H1 (cell line): ENCODE data around the gene RNF32. TPM values are rescaled to one million over a fixed set of nuclear protein-coding genes. Genes with fewer than 3 reads are reported as not detected.

ENCODE experiments used
- CTCF ChIA-PET: fragments of 300-600 bp; sonication (Branson Sonifier 250); formaldehyde crosslinking; loops from one replicate; lab custom pipeline; 2021; ENCODE audit not compliant: partially characterized antibody; lab: Charles Lee
- POLR2A ChIA-PET: fragments of 300-600 bp; sonication (Branson Sonifier 250); formaldehyde crosslinking; loops from one replicate; lab custom pipeline; 2021; ENCODE audit warnings: inconsistent platforms; ENCODE audit not compliant: partially characterized antibody; lab: Charles Lee
- DNase-seq, 2 experiments: peaks; one replicate each; pipeline versions ENCODE4 v3.0.0 to v3.0.0-alpha.2; 2010 to 2022; ENCODE audit warnings: low spot score in 2 of 2, low read depth in 1 of 2, mixed read lengths in 1 of 2
- FAIRE-seq: peaks from 2 replicates; lab custom pipeline; 2011; peaks lifted over from hg19 to GRCh38; lab: Jason Lieb, UNC
- H2AFZ ChIP-seq: 2 replicates; pipeline ENCODE4 v1.8.1; 2012; ENCODE audit warnings: low read length, inconsistent platforms
- H2AK5ac ChIP-seq: 2 replicates; pipeline ENCODE4 v1.6.1; 2013; ENCODE audit warnings: low read depth, low read length
- H2BK120ac ChIP-seq: replicated peaks from 2 replicates; pipeline ENCODE3; 2013; ENCODE audit warnings: low read depth, low read length, inconsistent platforms
- H2BK12ac ChIP-seq: 2 replicates; pipeline ENCODE4 v1.6.1; 2013; ENCODE audit warnings: low read depth, low read length
- H2BK15ac ChIP-seq: 2 replicates; pipeline ENCODE4 v1.6.1; 2013; ENCODE audit warnings: low read length
- H2BK20ac ChIP-seq: 2 replicates; pipeline ENCODE4 v1.6.1; 2013; ENCODE audit warnings: low read length
- H2BK5ac ChIP-seq: 2 replicates; pipeline ENCODE4 v1.6.1; 2013; ENCODE audit warnings: low read depth, low read length
- H3K14ac ChIP-seq: 2 replicates; pipeline ENCODE4 v1.6.1; 2013; ENCODE audit warnings: inconsistent platforms; ENCODE audit not compliant: insufficient read length
- H3K18ac ChIP-seq: 2 replicates; pipeline ENCODE4 v1.6.1; 2013; ENCODE audit warnings: low read length; ENCODE audit errors: extremely low read depth
- H3K23ac ChIP-seq: 2 replicates; pipeline ENCODE4 v1.6.1; 2013; ENCODE audit warnings: inconsistent platforms; ENCODE audit not compliant: insufficient read length
- H3K23me2 ChIP-seq: 2 replicates; pipeline ENCODE4 v1.6.1; 2013; ENCODE audit warnings: low read depth, low read length
- H3K27ac ChIP-seq: 2 replicates; pipeline ENCODE4 v1.6.1; 2011; ENCODE audit warnings: low read depth, low read length, inconsistent platforms
- H3K27me3 ChIP-seq, 4 experiments: replicated peaks in 1 of 4; 1 replicate in 1 of 4; 2 replicates in 3 of 4; pipeline versions ENCODE4 v1.6.1 to v1.8.1; 2011 to 2013; ENCODE audit warnings: low read length in 3 of 4, mild to moderate bottlenecking in 3 of 4, inconsistent platforms in 2 of 4, mixed read lengths in 2 of 4, moderate library complexity in 1 of 4; ENCODE audit not compliant: control insufficient read depth in 3 of 4, insufficient read depth in 3 of 4; ENCODE audit errors: extremely low read depth in 1 of 4
- H3K36me3 ChIP-seq, 4 experiments: 2 replicates each; pipeline versions ENCODE4 v1.6.1 to v1.8.1; 2011 to 2013; ENCODE audit warnings: mild to moderate bottlenecking in 4 of 4, low read length in 3 of 4, moderate library complexity in 2 of 4, control low read depth in 1 of 4, inconsistent platforms in 1 of 4; ENCODE audit not compliant: insufficient read depth in 4 of 4, control insufficient read depth in 2 of 4
- H3K4ac ChIP-seq: replicated peaks from 2 replicates; pipeline ENCODE3; 2013; ENCODE audit warnings: low read length, low read depth, mixed read lengths, inconsistent platforms; ENCODE audit not compliant: insufficient read length
- H3K4me1 ChIP-seq, 4 experiments: replicated peaks in 1 of 4; 1 replicate in 1 of 4; 2 replicates in 3 of 4; pipeline versions ENCODE4 v1.6.1 to v1.8.1; 2011 to 2013; ENCODE audit warnings: low read length in 3 of 4, inconsistent platforms in 2 of 4, mixed read lengths in 1 of 4; ENCODE audit not compliant: insufficient read depth in 4 of 4, control insufficient read depth in 3 of 4
- H3K4me2 ChIP-seq, 2 experiments: 2 replicates each; pipeline versions ENCODE4 v1.6.1 to v1.8.1; 2011 to 2013; ENCODE audit warnings: low read depth in 2 of 2, low read length in 2 of 2, control low read depth in 1 of 2, inconsistent platforms in 1 of 2, mild to moderate bottlenecking in 1 of 2; ENCODE audit not compliant: insufficient read depth in 1 of 2
- H3K4me3 ChIP-seq, 4 experiments: fragments of 200-600, 300-600 bp in 1 of 4; sonication (generic), shearing (Covaris generic), sonication (Bioruptor Twin) in 1 of 4; 2 replicates each; pipeline versions ENCODE4 v1.5.1 to v1.8.1; 2011 to 2016; ENCODE audit warnings: low read length in 4 of 4, low read depth in 3 of 4, control low read depth in 2 of 4, inconsistent platforms in 2 of 4, mild to moderate bottlenecking in 2 of 4, mixed read lengths in 1 of 4, moderate library complexity in 1 of 4; ENCODE audit not compliant: insufficient read depth in 2 of 4; ENCODE audit errors: extremely low read depth in 1 of 4
- H3K56ac ChIP-seq: replicated peaks from 2 replicates; pipeline ENCODE3; 2013; ENCODE audit warnings: low read depth, mild to moderate bottlenecking, mixed read lengths, low read length, inconsistent platforms; ENCODE audit not compliant: insufficient read length
- H3K79me1 ChIP-seq: 2 replicates; pipeline ENCODE4 v1.6.1; 2013; ENCODE audit warnings: low read depth, low read length, control low read depth
- H3K79me2 ChIP-seq, 2 experiments: 2 replicates each; pipeline versions ENCODE4 v1.6.1 to v1.8.1; 2012 to 2013; ENCODE audit warnings: low read length in 2 of 2, mild to moderate bottlenecking in 2 of 2, inconsistent platforms in 1 of 2; ENCODE audit not compliant: insufficient read depth in 2 of 2, control insufficient read depth in 1 of 2
- H3K9ac ChIP-seq, 4 experiments: replicated peaks in 1 of 4; 1 replicate in 1 of 4; 2 replicates in 3 of 4; pipeline versions ENCODE4 v1.6.1 to v1.8.1; 2011 to 2013; ENCODE audit warnings: low read depth in 3 of 4, low read length in 3 of 4, control low read depth in 2 of 4, mild to moderate bottlenecking in 2 of 4, moderate library complexity in 2 of 4, inconsistent platforms in 1 of 4; ENCODE audit errors: extremely low read depth in 1 of 4
- H3K9me3 ChIP-seq, 2 experiments: 2 replicates each; pipeline versions ENCODE4 v1.6.1 to v1.8.1; 2012 to 2013; ENCODE audit warnings: mild to moderate bottlenecking in 2 of 2, moderate library complexity in 2 of 2, control low read depth in 1 of 2, inconsistent platforms in 1 of 2, low read depth in 1 of 2, low read length in 1 of 2, mixed read lengths in 1 of 2; ENCODE audit not compliant: insufficient read depth in 2 of 2
- H4K20me1 ChIP-seq, 2 experiments: replicated peaks in 1 of 2; 2 replicates each; pipeline versions ENCODE3 to v1.8.1; 2011 to 2013; ENCODE audit warnings: inconsistent platforms in 2 of 2, low read length in 2 of 2, mild to moderate bottlenecking in 1 of 2; ENCODE audit not compliant: insufficient read depth in 2 of 2, control insufficient read depth in 1 of 2
- H4K5ac ChIP-seq: 2 replicates; pipeline ENCODE4 v1.6.1; 2013; ENCODE audit warnings: low read length, low read depth, mixed read lengths, inconsistent platforms; ENCODE audit not compliant: insufficient read length
- H4K8ac ChIP-seq: 2 replicates; pipeline ENCODE4 v1.8.0; 2013; ENCODE audit warnings: mild to moderate bottlenecking, moderate library complexity, low read length, inconsistent platforms; ENCODE audit not compliant: insufficient read depth; ENCODE audit errors: extremely low read depth
- H4K91ac ChIP-seq: replicated peaks from 2 replicates; pipeline ENCODE3; 2013; ENCODE audit warnings: low read length, mixed read lengths, inconsistent platforms; ENCODE audit not compliant: insufficient read length
- BCL11A ChIP-seq, 2 experiments: IDR thresholded peaks; one replicate each; pipeline ENCODE4 v1.6.1; 2011; ENCODE audit warnings: low read depth in 2 of 2, low read length in 2 of 2, mild to moderate bottlenecking in 2 of 2
- GTF2F1 ChIP-seq: IDR thresholded peaks from 2 replicates; pipeline ENCODE4 v1.6.1; 2012; ENCODE audit warnings: low read depth, low read length, improper control_type of control experiment, borderline replicate concordance
- JUND ChIP-seq: IDR thresholded peaks from 2 replicates; pipeline ENCODE4 v1.6.1; 2011; ENCODE audit warnings: mild to moderate bottlenecking, improper control_type of control experiment, low read length
- RXRA ChIP-seq: IDR thresholded peaks from 2 replicates; pipeline ENCODE4 v1.6.1; 2011; ENCODE audit warnings: low read depth, mild to moderate bottlenecking, low read length, moderate library complexity; ENCODE audit not compliant: insufficient read depth
- WGBS, 2 experiments: shearing (Covaris generic) in 1 of 2; methylation state at CpG; one replicate each; pipeline versions ENCODE4 v1.1.6 to v1.1.7; 2013 to 2015; ENCODE audit warnings: low lambda C conversion rate in 2 of 2, mixed read lengths in 2 of 2, inconsistent platforms in 1 of 2, low coverage in 1 of 2, missing lambda C conversion rate in 1 of 2; ENCODE audit not compliant: insufficient replicate concordance in 2 of 2, insufficient coverage in 1 of 2, insufficient read length in 1 of 2; ENCODE audit errors: extremely low coverage in 1 of 2, missing lambda C conversion rate in 1 of 2; 5-methylcytosine and 5-hydroxymethylcytosine counted together
- polyA plus RNA-seq, 7 experiments: library from polyadenylated mRNA; depleted of rRNA in 3 of 7; stranded (reverse) in 5 of 7; unstranded in 2 of 7; fragments of >200 nt in 5 of 7; fragments of 200-250 nt in 2 of 7; gene quantifications; 1 replicate in 5 of 7; 2 replicates in 1 of 7; 4 replicates in 1 of 7; pipeline versions ENCODE4 v1.2.1 to v1.2.3, GENCODE V29; 2011 to 2013; ENCODE audit warnings: missing spikeins in 2 of 7, mixed read lengths in 2 of 7
- total RNA-seq: library from RNA; stranded (reverse); fragmentation: NEBNext Ultra II Directional; extraction: Animal tissue kit (Norgen Biotek cat#: 25700); gene quantifications from 2 replicates; pipeline ENCODE4 v1.2.1, GENCODE V29; 2021

RNF32 gene
- total and polyA plus RNA-seq, 2 of the 8 experiments (the other 6 are each of a cell fraction or from before 2014, with no cell fraction given), result 0.48 to 1.2 TPM

DNA sequence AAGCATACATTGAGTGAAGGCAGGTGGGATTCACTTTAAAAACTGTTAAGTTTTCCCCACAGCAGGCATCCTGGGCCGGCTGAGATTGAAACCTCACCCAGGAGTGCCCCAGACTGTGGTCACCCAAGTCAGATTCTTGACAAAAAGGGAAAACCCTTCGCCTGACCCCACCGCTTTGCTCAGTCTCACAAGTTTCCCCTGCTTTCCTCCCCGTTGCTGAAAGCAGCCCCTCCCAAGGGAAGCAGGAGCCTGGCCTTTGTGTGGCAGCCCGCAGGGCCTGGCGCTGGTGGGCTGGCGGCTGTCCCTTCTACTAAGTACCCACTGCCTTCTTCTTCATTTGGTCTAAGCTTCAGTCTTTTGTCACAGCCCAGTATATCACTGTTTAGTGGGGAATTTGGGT, 16.0 kb downstream of the RNF32 start:
- Histone ChIP-seq H2AFZ (no peak overlapping the region), H3K14ac (no peak overlapping the region), H3K9me3 (no peaks in the 10 kb centered on the region), H3K4ac (no peak overlapping the region), H2BK12ac (no peak overlapping the region), H4K20me1 (no peaks in the 10 kb centered on the region), H3K36me3 (no peaks in the 10 kb centered on the region), H3K56ac (no peak overlapping the region), H3K9ac (no peak overlapping the region), H4K5ac (no peak overlapping the region), H3K27ac (no peak overlapping the region), H4K8ac (no peak overlapping the region), H2BK5ac (no peak overlapping the region), H3K23me2 (no peaks in the 10 kb centered on the region), H2AK5ac (no peak overlapping the region), H2BK120ac (no peak overlapping the region), H3K4me1 (peaks cover 0 to 3% (median 0%) of the 10 kb centered on the region in 4 experiments; a peak in 1 of 7 replicates), H4K91ac (no peak overlapping the region), H3K27me3 (no peaks in the 10 kb centered on the region), H3K18ac (no peak overlapping the region), H3K4me3 (no peak overlapping the region), H2BK20ac (no peak overlapping the region), H2BK15ac (no peak overlapping the region), H3K23ac (no peak overlapping the region), H3K79me2 (no peaks in the 10 kb centered on the region), H3K4me2 (no peak overlapping the region), H3K79me1 (no peaks in the 10 kb centered on the region)
- no peak for TF ChIP-seq JUND
- TF ChIP-seq BCL11A (IDR thresholded peaks at IDR 0.05; ENCODE audit: low read depth in 2 of 2, low read length in 2 of 2), result no peak
- no peak for TF ChIP-seq RXRA
- no peak for TF ChIP-seq GTF2F1
- CTCF ChIA-PET, result no interaction called here
- no peak for DNase-seq
- POLR2A ChIA-PET, result no interaction called here
- WGBS, 2 experiments, result 82% methylated on average over 7 of the region's 7 CpGs; no CpG with 5 or more reads in 1 of the 2 experiments
- no peak for FAIRE-seq
